NCI-H526 (cell line): ENCODE measurements around the gene DPYSL3.

Experiments used
- DNase-seq, 2 experiments: peaks; one replicate each; lab custom pipeline; 2025; lab: John Stamatoyannopoulos, UW

Gene DPYSL3

GRCh38 chr5:147404706-147405105 is 105.2 kb downstream of the DPYSL3 start:
- DNase-seq = no peak

- no peak for DNase-seq
These were observed 105.9 kb downstream of the DPYSL3 start for GRCh38 chr5:147403651-147404640.

DNA sequence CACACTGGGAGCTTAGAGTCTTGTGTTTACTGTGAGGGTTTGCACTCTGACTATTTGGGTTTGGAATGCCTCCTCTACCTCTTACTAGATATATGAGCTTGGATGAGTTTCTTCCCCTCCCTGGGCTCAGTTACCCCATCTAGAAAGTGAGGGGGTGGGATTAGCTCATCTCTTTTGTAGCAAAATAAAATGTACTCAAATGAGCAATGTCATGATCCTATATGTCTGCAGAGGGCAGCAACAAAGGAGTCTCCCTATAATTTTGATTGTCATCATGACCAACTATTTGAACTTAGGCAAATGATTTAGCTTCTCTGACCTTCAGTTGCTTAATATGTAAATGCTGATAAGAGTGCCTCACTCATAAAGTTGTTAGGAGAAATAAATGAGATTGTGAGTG is 109.0 kb downstream of the DPYSL3 start:
- DNase-seq = peak in 1 of 2 experiments; percentile 20

GRCh38 chr5:147400126-147400809 is 109.6 kb downstream of the DPYSL3 start:
- no peak for DNase-seq

DNA sequence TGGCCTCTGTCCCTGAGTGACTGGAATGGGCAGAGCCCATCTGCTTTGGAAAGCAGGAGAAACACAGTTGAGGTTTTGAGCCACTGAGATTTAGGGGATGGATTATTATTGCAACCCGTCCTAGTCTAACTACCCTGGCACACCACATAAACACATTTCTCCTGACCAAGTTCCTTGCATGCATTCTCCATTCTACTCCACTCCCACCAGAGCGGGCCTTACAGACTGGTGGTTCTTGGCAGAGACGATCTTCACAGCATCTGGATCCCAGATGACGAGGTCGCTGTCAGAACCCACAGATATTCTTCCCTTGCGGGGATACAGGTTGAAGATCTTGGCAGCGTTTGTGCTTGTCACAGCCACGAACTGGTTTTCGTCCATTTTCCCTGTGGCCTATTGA is 111.0 kb downstream of the DPYSL3 start:
- DNase-seq = no peak

DNA sequence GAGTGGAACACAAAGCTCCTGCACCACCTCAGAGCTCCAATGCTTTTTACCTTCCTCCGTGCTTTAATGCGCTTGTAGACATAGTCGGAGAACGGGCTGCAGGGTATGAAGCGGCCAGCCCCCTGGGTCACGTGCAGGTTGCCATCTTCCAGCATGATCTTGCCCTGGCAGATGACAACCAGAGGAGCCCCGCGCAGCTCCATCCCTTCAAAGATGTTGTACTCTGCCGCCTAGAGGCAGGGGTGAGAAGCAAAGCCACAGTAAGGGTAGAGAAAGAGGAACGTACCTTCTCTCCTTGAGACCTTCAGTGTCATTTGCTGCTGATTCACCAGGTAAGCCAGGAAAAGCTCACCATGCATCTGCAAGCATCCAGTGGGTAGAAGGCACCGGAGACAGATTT is 112.3 kb downstream of the DPYSL3 start:
- no peak for DNase-seq

GRCh38 chr5:147396070-147396823 is 113.6 kb downstream of the DPYSL3 start:
- DNase-seq = no peak

GRCh38 chr5:147393874-147394672 is 115.8 kb downstream of the DPYSL3 start:
- peak in 1 of 2 experiments; percentile 44 for DNase-seq

- DNase-seq = no peak
These were observed 118.1 kb downstream of the DPYSL3 start for GRCh38 chr5:147391781-147392180.

DNA sequence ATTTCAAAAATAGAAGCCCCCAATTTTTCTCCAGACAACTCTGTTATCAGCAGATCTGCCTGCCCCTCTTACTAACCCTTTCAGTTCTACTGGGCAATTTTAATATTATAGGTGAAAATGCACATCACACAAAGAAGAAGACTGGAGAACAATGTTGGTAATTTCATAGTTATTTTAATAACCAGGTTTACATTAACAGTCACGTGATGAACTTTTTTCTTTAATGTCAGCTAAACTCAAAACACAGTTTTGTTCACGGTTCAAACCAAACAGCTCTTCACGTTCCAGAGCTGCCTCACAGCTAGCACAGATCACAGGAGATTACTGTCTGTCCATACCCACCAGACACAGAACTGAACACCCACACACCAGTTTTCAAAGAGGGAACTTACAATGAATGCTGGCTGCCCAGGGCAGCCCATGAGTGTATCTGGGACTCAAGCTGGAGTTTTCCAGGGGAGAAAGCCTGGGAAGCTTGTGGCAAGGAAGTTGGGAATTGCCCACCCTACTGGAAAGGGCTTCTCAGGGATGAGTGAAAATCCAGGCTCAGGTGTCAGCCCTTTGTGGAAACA is 119.1 kb downstream of the DPYSL3 start:
- DNase-seq = no peak

- DNase-seq = no peak
These were observed 121.4 kb downstream of the DPYSL3 start for GRCh38 chr5:147388184-147389108.

GRCh38 chr5:147387109-147387508 is 122.8 kb downstream of the DPYSL3 start:
- DNase-seq = peak in 1 of 2 experiments; percentile 28

- peak in 1 of 2 experiments; percentile 22 for DNase-seq
These were observed 125.3 kb downstream of the DPYSL3 start for GRCh38 chr5:147384346-147385193.

GRCh38 chr5:147382776-147383175 is 127.1 kb downstream of the DPYSL3 start:
- peak; percentile 52 to 73 for DNase-seq

GRCh38 chr5:147381555-147381954 is 128.3 kb downstream of the DPYSL3 start:
- DNase-seq = no peak

- DNase-seq = no peak
These were observed 132.2 kb downstream of the DPYSL3 start for GRCh38 chr5:147377682-147378081.

DNA sequence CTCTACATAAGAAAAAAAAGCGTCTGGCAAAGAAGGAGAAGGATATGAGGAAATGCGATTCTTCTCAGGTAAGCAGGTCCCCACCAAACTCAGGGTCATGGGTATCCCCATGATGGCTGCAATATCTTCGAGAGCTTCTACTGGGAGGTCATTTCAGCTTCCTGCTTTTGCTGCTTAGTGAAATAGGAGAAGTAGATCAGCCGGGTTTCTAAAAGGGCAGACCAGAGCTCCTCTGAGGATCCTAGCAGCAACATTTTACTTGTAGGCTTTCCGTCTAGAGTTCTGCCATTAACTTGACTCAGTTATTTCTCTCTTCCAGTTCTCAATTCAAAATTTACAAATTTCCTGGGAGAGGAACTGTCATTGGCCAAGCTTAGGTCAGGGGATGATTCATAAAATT is 134.7 kb downstream of the DPYSL3 start:
- DNase-seq = no peak

DNA sequence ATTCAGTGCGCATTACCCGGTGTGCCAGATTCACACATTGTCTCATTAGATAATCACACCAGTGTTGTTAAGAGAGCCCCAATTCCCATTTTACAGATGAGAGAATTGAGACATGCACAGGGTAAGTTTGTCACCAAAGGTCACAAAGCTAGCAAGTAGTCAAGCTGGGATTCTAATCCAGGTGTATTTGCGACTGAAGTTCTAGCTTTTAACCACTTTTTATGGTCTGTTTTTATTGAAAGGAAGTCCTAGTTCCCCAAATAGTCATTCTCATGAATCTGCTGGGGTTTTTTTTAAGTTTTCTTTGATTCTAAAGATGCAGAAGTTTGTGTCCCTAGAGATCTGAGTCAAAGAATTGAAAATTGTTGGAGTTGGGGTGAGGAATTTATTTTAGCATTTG is 136.5 kb downstream of the DPYSL3 start:
- DNase-seq = no peak

DNA sequence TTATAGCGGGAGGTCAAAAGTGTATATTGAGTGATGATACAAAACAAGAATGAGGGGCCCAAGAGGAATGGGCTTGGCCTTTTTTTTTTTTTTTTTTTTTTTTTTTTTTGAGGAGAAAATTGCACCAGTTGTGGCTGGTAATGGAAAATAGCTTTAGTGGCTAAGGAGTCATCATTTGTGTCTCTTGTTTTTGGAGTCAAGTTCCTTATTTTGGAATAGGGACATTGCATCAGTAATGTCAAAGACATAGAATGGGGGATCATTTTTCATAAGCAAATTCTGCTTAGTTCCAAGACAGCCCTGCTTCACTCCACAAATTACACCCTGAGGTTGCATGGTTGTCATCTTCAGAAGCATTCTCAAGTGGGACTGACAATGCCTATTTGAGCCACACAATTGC is 137.7 kb downstream of the DPYSL3 start:
- DNase-seq = no peak
